Aorta (tissue), 5 donors: ENCODE data around the gene GOLGA8K. TPM values are rescaled to one million over a fixed set of nuclear protein-coding genes. Genes with fewer than 3 reads are reported as not detected.
"Not testable (repeated sequence)": the region's sequence is repeated elsewhere in the genome, so short reads cannot be mapped to it uniquely, and the experiment has no call there.

Source experiments
- ATAC-seq: fragments of 200-7000 bp; cut with Tn5 transposase; one replicate; pipeline ENCODE4 v1.9.1; 2022; ENCODE audit warnings: moderate library complexity; ENCODE audit not compliant: low FRiP score
- DNase-seq, 2 donors: peaks; one replicate each; pipeline ENCODE4 v3.0.0-alpha.2; 2020
- H3K27ac ChIP-seq, 2 donors: one replicate each; pipeline ENCODE4 v1.5.1; 2013; ENCODE audit warnings: low read length in 2 of 2, mild to moderate bottlenecking in 2 of 2, moderate library complexity in 2 of 2, control low read depth in 1 of 2, inconsistent platforms in 1 of 2, low read depth in 1 of 2
- H3K27me3 ChIP-seq, 2 donors: one replicate each; pipeline ENCODE4 v1.6.1; 2013; ENCODE audit warnings: control low read depth in 1 of 2, low read length in 1 of 2, mild to moderate bottlenecking in 1 of 2, moderate library complexity in 1 of 2; ENCODE audit not compliant: insufficient read depth in 2 of 2, control insufficient read depth in 1 of 2
- H3K36me3 ChIP-seq, 2 donors: one replicate each; pipeline ENCODE4 v1.6.1; 2013; ENCODE audit warnings: control low read depth in 1 of 2, low read length in 1 of 2, mild to moderate bottlenecking in 1 of 2; ENCODE audit not compliant: insufficient read depth in 2 of 2, control insufficient read depth in 1 of 2
- H3K4me1 ChIP-seq, 2 donors: one replicate each; pipeline ENCODE4 v1.6.1; 2013; ENCODE audit warnings: low read length in 2 of 2, control low read depth in 1 of 2, mild to moderate bottlenecking in 1 of 2, moderate library complexity in 1 of 2; ENCODE audit not compliant: insufficient read depth in 2 of 2, control insufficient read depth in 1 of 2
- H3K4me3 ChIP-seq, 2 donors: one replicate each; pipeline ENCODE4 v1.5.1; 2013; ENCODE audit warnings: low read length in 2 of 2, control low read depth in 1 of 2, mild to moderate bottlenecking in 1 of 2
- H3K9me3 ChIP-seq: one replicate; pipeline ENCODE4 v1.6.1; 2013; ENCODE audit warnings: mild to moderate bottlenecking, low read length; ENCODE audit not compliant: control insufficient read depth
- WGBS, 2 donors: extraction: QIAGEN DNeasy Blood & Tissue Kit; methylation state at CpG; one replicate each; pipeline ENCODE4 v1.1.7; 2013; 5-methylcytosine and 5-hydroxymethylcytosine counted together
- intact Hi-C, 2 donors: fragments of 100-400 bp; cut with DNase I; formaldehyde crosslinking; loops; one replicate each; pipeline versions ENCODE4 v1.14.2 to v1.15.0; 2022
- polyA plus RNA-seq, 2 donors: library from polyadenylated mRNA; stranded (reverse); fragments of 200-250 nt; gene quantifications; one replicate each; pipeline ENCODE4 v1.2.3, GENCODE V29; 2013
- total RNA-seq, 2 donors: library from RNA; stranded (reverse); fragmentation: NEBNext Ultra II Directional; extraction: Animal tissue kit (Norgen Biotek cat#: 25700); gene quantifications; one replicate each; pipeline ENCODE4 v1.2.1, GENCODE V29; 2021
- donor health status: healthy with polysubstance abuse.
- donor health status: Bipolar disorder and iron deficiency.
- donor health status: DM: no; HTN: no; CAD: no.
- donor health status: DM: no; HTN: no; CAD: no.
- donor health status: DM: yes; HTN: yes; CAD: no.

The GOLGA8K gene
- total and polyA plus RNA-seq, 4 donors = 0.63 to 10.0 (median 2.3) TPM

- DNase-seq = not testable (repeated sequence)
These were observed 14.9 kb downstream of the GOLGA8K start for GRCh38 chr15:32388050-32388648.

GRCh38 chr15:32385823-32386495 is 17.1 kb downstream of the GOLGA8K start:
- H3K27ac ChIP-seq, H3K9me3 ChIP-seq, H3K36me3 ChIP-seq, H3K4me3 ChIP-seq, intact Hi-C loops, DNase-seq, ATAC-seq, H3K27me3 ChIP-seq, H3K4me1 ChIP-seq: not testable (repeated sequence)
- 88 to 92% methylated on average over 5 to 7 of the region's 13 CpGs for WGBS, 2 donors

More at GRCh38 chr15:32388050-32388648, 14.9 kb downstream of the GOLGA8K start:
- H3K27me3 ChIP-seq, H3K9me3 ChIP-seq, H3K4me1 ChIP-seq, ATAC-seq, H3K36me3 ChIP-seq, H3K27ac ChIP-seq, H3K4me3 ChIP-seq, intact Hi-C loops: not testable (repeated sequence)
- WGBS, 2 donors = 94% methylated on average over 3 of the region's 14 CpGs; no CpG with 5 or more reads in 1 of the 2 donors

DNA sequence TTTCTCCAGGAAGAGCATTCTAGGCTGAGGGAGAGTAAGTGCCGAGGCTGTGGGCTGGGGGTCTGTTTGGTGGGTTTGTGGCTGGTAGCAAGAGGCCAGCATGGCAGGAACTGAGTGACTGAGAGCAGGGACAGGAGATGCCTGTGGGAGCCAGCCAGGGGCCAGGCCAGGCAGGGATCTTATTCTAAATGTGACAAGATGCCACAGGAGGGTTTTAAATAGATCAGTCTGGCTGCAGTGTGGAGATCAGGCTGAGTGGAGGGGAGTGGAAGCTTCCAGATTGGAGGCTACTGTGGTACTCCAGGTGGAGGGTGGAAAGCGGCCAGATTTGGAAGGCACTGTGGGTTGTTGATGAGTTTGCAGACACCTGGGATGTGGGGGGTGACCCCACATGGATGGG is 28.9 kb downstream of the GOLGA8K start:
- WGBS, 2 donors = 88% methylated on average over 1 of the region's 2 CpGs; no CpG with 5 or more reads in 1 of the 2 donors
- H3K4me3 ChIP-seq, H3K9me3 ChIP-seq, ATAC-seq, H3K36me3 ChIP-seq, DNase-seq, intact Hi-C loops, H3K27ac ChIP-seq, H3K4me1 ChIP-seq, H3K27me3 ChIP-seq: not testable (repeated sequence)

DNA sequence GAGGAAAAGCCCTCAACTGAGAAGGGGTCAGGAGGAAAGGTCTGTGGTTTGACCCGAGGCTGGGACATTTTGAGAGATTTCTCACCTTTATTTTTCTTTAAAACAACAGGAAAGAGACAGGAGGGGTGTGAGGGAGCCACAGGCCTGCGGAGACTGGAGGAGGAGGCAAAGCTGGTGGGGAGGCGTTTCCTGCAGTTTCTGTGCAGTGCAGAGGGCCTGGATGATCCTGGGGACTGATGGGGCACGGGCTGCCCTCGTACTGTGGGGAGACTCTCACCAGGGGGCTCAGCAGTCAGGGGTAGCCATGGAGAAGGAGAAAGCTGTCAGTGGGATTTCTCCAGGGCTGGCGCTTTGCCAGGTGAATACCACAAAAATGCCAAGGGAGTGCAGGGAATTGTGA is 29.4 kb downstream of the GOLGA8K start:
- H3K27ac ChIP-seq, H3K4me1 ChIP-seq, intact Hi-C loops, H3K9me3 ChIP-seq, H3K36me3 ChIP-seq, H3K27me3 ChIP-seq, DNase-seq, ATAC-seq, H3K4me3 ChIP-seq: not testable (repeated sequence)
- WGBS, 2 donors = 67% methylated on average over 1 of the region's 6 CpGs; no CpG with 5 or more reads in 1 of the 2 donors

GRCh38 chr15:32372075-32372474 is 31.0 kb downstream of the GOLGA8K start:
- ATAC-seq, DNase-seq: not testable (repeated sequence)

DNA sequence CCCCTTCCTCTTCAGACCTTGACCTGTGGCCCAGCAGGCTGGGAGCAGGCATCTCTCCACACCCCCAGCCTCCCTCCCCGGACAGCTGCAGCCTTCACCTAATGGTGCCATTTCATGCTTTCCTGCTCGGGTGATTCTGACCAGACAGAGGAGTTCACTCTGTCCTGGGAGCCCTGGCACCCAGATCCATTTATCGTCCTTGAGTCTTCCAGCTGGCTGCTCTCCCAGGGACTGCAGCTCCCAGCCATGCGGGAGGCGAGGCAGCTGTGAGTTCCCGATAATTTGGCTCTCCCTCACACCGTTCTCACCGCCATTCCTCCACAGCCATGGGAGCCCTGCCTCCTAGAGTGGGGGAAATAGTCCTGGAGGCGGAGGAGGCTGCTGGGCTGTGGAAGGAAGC is 32.6 kb downstream of the GOLGA8K start:
- H3K27ac ChIP-seq, H3K4me3 ChIP-seq, H3K27me3 ChIP-seq, intact Hi-C loops, H3K4me1 ChIP-seq, H3K36me3 ChIP-seq, DNase-seq, H3K9me3 ChIP-seq: not testable (repeated sequence)
- no CpG with 5 or more reads among the region's 9 CpGs for whole genome bisulfite sequencing, 2 donors
- peak; percentile 4 for ATAC-seq

More at GRCh38 chr15:32372075-32372474, 31.0 kb downstream of the GOLGA8K start:
- H3K4me1 ChIP-seq, H3K27me3 ChIP-seq, H3K36me3 ChIP-seq, H3K27ac ChIP-seq, intact Hi-C loops, H3K9me3 ChIP-seq, H3K4me3 ChIP-seq: not testable (repeated sequence)
- 98 to 99% methylated on average over 3 of the region's 5 CpGs for WGBS, 2 donors

- H3K27me3 ChIP-seq, ATAC-seq, H3K27ac ChIP-seq, H3K9me3 ChIP-seq, H3K4me1 ChIP-seq, H3K4me3 ChIP-seq, DNase-seq, intact Hi-C loops, H3K36me3 ChIP-seq: not testable (repeated sequence)
- no CpG with 5 or more reads among the region's 2 CpGs for WGBS, 2 donors
These were observed 33.0 kb downstream of the GOLGA8K start for GRCh38 chr15:32370064-32370463.

DNA sequence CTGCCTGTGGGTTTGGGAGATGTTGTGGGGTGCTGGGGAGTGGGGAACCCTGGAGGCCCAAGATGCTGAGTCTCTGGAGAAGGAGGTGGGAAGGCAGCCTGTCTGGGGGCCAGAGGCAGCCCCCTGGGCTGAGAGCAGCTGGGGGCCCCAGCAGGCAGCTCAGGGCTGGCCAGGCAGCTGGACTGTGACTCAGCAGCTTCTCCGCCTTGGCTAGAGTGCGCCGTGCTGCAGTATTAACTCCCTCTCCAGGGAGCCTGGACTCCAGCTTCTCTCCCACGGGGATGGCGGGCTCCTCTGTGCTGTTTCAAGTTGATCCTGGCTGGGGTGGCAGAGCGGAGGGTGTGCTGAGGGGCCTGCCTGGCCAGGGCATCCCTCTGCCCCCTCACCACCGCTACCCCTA is 36.6 kb downstream of the GOLGA8K start:
- ATAC-seq = peak; percentile 35
- H3K9me3 ChIP-seq, H3K36me3 ChIP-seq, H3K4me1 ChIP-seq, H3K27ac ChIP-seq, intact Hi-C loops, H3K4me3 ChIP-seq, H3K27me3 ChIP-seq, DNase-seq: not testable (repeated sequence)
- no CpG with 5 or more reads among the region's 7 CpGs for WGBS, 2 donors

- H3K36me3 ChIP-seq, H3K4me3 ChIP-seq, H3K27ac ChIP-seq, H3K9me3 ChIP-seq, intact Hi-C loops, ATAC-seq, H3K27me3 ChIP-seq, H3K4me1 ChIP-seq, DNase-seq: not testable (repeated sequence)
- WGBS, 2 donors = no CpG with 5 or more reads among the region's 10 CpGs
These were observed 37.1 kb downstream of the GOLGA8K start for GRCh38 chr15:32365955-32366354.
